NCI-H1417 treated with DMSO at 0.1 percent for 48 hours (cell line): ENCODE results near the gene IRF2BPL.

ENCODE experiments used
- DNase-seq: peaks from one replicate; lab custom pipeline; 2025; lab: John Stamatoyannopoulos, UW

The IRF2BPL gene

GRCh38 chr14:77009014-77009413 lies 19.5 kb downstream of the IRF2BPL start:
- DNase-seq: no peak

DNA sequence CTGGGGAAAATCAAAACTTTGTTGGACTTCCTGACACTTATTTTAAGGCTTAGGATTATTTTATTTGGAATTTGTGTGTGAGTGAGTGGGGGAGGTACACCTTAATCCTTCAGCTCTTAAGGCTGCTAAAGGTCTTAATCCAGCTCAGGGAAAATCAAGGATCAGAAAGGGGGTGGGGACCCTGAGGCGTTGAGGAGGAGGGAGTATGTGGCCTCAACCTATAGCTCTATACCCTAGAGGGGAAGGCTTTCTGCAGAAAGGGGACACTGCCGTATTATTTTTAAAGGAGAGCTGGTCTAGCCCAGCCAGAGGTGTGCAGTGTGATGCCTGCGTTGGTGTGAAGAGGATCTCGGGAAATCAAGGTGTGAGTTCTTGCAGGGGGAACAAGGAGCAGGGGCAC lies 20.0 kb downstream of the IRF2BPL start:
- DNase-seq: no peak

DNA sequence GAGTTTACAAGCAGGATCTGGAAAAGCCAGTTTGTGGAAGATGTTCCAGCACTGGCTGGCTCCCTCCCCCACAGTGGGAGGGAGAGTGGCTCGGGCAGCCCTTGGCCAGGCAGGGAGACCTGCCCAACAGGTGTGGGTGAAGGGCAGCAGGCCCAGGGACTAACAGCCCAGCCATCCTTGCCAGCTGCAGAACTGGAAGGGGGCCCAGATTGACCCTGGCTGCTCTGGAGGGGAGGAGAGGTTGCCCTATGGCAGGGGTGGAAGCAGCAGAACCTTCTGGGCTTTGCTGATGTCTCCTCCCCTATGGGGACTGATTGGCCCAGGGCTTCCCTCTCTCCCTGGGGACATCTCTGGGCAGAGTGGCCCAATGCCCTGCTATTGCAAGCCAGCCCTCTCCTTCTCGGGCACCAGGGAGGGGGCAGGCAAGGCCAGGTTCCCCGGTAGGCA lies 20.5 kb downstream of the IRF2BPL start:
- no peak for DNase-seq

DNA sequence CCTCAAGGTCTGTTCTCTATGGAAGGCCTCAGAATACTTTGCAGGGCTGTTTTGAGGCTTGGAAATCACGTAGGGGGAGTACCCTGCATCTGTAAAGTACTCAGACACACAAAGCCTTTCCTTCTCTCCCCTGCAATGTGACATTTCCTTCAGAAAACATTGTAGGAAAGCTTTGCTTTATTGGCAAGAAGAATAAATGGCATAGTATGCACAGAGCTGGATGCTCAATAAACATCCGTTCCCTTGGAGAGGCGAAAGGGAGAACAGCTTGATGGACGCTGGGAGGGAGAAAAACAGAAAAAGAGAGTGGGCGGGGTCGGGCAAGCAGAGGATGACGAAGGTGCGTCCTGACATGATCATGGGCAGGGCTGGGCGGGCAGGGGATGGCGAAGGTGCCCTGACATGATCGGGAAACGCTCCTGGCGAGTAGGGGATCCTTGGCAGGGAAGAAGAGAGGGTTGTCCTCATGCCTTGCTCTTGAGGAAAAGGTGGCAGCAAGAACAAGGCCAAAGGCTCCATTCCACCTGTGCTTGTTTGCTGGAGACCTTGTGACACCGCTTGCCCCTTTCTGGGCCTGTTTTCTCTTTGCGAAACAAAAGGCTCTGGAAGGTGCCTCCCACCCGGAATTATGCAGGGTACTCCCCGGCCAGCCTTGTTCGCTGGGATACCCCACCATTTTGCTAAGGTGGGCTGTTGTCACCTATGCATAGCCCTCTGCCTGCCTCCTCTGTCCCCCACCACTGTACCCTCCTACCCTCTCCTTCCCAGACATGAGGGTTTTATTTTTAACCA lies 21.1 kb downstream of the IRF2BPL start:
- no peak for DNase-seq

- no peak for DNase-seq
These were observed 22.4 kb downstream of the IRF2BPL start for GRCh38 chr14:77006132-77006531.

GRCh38 chr14:77005559-77005958 lies 22.9 kb downstream of the IRF2BPL start:
- no peak for DNase-seq

GRCh38 chr14:77004711-77005460 lies 23.6 kb downstream of the IRF2BPL start:
- no peak for DNase-seq

DNA sequence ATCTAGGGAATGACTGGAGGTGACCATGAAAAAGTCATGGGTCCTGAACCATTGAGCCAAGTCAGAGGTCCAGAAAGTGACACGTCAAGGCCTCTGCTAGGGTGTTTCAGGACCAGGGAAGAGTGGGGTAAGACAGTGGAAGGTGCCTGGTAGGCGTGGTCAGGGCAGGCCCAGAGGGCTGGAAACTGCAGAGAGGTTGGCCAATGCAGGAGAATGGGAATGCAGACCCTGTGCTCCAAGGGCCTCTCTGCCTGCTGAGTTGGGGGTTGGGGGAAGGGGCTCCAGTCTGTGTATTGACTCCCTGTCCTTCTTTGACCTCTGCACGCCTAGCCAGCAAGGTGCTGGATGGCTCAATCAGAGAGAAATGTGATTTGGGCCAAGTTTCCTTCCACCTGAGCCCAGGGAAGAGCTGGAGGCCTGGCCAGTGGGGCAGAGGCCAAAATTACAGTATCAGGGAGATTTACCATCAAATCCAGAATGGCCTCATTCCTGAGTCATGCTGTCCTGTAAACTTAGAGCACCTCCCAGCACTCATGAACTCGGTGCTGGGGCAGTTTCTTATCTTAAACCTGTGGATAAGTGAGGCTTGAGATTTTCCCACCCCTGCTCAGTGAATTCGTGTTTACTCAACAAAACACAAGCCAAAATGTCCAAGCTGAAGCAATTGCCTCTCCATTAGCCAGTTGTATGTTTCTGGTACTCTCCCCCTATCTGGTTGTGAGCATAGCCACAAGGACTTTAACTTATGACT lies 24.4 kb downstream of the IRF2BPL start:
- DNase-seq: no peak

GRCh38 chr14:77002889-77003288 lies 25.6 kb downstream of the IRF2BPL start:
- DNase-seq: no peak

- DNase-seq: no peak
These were observed 26.2 kb downstream of the IRF2BPL start for GRCh38 chr14:77002335-77002734.

DNA sequence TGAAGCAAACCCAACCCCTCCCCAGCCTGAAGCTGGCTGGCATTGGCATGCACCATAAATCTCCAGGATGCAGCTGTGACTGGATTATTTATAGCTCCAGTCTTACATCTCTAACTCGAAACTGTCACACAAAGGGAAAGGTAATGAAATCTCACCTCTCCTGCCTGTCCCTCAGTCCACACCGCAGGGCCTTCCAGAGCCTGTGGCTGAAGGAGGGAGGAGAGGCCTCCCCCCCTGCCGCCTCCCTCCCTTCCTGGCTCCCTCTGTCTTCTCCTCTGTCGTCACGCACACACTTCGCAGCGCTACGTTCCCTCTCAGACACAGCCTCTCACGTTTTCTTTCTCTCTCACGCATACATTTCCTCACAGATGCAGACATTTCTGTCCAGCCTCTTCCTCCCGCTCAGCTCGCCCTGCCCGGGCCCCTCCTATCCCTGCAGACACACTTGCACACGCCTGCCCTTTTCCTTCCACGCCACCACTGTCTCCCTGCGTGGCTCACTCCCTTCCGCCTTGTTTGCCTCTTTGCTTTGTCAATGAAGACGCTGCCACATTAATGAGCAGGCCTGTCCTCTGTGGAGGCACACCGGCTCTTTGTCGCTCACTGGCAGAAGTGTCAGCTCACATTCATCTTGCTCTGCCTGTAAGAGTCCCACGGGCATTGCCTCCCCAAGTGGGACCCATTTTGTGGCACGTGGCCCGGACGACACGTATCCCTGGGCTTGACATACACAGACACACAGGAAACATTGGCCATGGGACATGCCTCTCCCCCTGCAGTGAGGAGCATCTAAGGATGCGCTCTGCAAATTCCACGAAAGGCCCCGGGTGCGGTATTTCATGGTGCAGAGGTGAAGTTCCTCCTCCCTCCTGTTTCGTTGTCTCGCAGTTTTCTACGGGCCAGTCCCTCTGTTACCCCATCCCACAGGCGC lies 27.9 kb downstream of the IRF2BPL start:
- DNase-seq: peak; percentile 42

GRCh38 chr14:76998910-76999309 lies 29.6 kb downstream of the IRF2BPL start:
- no peak for DNase-seq

DNA sequence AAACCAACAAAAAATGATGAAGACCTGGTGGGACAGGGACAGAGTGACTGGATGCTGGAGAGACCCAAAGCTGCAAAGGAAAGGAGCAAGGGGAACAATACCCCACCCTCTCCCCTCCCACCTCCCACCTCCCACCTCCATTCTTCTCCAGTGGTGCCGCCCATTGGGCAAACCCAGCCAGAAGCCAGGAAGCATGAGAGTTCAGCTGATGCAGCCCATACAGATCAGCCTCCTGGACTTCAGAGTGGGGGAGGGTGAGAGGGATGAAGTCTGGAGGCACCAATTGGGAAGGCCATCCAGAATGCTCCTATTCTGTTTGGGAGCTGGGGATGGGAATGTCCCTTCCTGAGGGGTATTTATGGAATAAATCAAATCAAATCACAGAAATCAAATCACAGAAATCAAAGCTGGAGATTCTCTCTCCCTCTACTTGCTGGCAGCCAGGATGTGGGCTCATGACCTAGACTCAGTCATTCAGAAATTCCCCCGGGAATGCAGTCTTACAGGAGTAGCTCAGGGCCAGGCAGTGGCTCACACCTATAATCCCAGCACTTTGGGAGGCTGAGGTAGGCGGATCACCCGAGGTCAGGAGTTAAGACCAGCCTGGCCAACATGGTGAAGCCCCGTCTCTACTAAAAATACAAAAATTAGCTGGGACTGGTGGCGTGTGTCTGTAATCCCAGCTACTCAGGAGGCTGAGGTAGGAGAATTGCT lies 31.1 kb downstream of the IRF2BPL start:
- DNase-seq: no peak

DNA sequence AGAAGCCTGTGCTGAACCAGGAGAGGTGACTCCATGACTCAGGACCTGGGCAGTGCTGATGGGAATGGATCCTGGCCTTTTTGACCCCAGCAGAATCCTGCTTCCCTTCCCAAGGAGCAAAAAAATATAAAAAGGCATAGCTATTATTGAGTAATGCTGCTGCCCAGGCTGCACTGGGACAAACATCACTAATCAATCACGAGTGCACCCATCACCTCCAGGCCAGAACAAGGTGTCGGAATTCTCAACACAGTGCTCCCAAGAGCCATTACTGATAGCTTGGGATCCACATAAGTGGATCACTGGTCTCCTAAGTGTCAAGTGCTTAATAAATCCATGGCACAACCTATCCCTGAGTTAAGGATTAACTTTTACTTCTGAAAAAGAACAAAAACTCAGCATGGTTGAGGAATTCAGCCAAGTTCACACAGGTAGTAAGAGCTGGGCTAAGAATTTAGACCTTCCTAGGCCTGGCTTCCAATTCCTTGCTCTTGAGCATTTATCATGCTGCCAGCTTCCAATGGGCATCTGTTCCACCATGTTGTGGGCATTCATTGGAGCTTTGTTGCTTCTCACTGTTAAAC lies 31.9 kb downstream of the IRF2BPL start:
- no peak for DNase-seq

GRCh38 chr14:76995279-76996035 lies 33.1 kb downstream of the IRF2BPL start:
- DNase-seq: no peak

- DNase-seq: no peak
These were observed 34.8 kb downstream of the IRF2BPL start for GRCh38 chr14:76993752-76994151.

DNA sequence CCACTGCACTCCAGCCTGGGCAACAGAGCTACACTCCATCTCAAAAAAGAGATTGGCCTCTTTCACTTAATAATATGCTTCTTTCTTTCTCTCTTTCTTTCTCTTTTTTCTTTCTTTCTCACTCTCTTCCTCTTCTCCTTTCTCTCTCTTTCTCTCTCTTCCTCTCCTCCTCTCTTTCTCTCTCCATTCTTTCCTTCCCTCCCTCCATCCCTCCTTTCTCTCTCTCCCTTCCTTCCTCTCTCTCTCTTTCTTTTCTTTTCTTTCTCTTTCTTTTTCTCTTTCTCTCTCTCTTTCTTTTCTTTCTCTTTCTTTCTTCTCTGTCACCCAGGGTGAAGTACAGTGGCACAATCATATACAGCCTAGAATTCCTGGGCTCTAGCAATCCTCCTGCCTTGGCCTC lies 38.4 kb downstream of the IRF2BPL start:
- DNase-seq: no peak

DNA sequence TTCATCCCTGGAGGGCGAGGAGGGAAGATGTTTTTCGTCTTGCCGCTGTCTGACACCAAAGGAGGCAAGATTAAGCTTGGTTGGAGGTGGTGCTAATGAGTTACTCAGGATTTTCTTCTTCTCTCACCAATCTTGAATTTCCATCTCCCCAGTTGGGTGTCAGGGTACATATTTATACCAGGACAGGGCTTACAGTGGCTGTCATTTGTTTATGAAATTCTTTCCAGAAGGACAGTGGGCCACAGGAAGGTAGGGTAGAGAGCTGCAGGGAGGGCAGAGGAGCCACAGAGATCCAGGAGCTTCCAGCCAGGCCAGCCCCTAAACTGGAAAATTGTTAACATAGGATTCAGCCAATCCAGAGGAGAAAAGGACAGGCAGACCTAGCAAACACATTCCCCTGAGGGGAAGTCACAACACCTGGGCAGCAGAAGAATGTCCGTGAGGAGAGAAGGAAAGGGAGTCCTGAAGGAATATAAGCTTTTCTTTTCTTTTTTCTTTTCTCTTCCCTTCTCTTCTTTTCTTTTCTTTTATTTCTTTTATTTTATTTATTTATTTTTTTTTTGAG lies 40.5 kb downstream of the IRF2BPL start:
- DNase-seq: no peak

DNA sequence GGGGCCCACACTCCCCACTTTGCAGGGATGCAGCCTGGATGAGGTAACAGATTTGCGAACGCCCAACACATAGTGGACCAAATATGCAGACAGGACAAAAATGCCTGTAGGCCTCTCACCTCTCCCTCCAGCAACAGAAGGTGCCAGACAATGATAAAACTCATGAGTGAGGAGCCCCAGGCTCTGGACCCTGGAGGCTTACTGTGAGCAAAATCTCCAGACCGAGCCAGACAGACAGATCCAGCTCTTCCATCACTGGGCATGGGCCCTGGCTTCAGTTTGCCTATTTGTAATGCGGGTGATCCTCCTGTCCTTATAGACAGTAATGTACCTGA lies 42.3 kb downstream of the IRF2BPL start:
- DNase-seq: no peak
